WTC11 (cell line): Measurements from ENCODE around the gene CAPZB. TPM values are rescaled to one million over a fixed set of nuclear protein-coding genes. Genes with fewer than 3 reads are reported as not detected.

ENCODE experiments used
- ATAC-seq: fragments of 200-7000 bp; cut with Tn5 transposase; 2 replicates; pipeline ENCODE4 v1.10.0; 2021; ENCODE audit warnings: mild to moderate bottlenecking, moderate library complexity
- CTCF ChIA-PET: fragments of 300-600 bp; sonication (Branson Sonifier 250); formaldehyde crosslinking; loops from one replicate; lab custom pipeline; 2021; ENCODE audit warnings: antibody characterized with exemption; lab: Charles Lee
- POLR2A ChIA-PET: fragments of 350-600 bp; sonication (Branson Sonifier 250); formaldehyde crosslinking; loops from one replicate; lab custom pipeline; 2021; ENCODE audit warnings: antibody characterized with exemption; lab: Charles Lee
- DNase-seq: peaks from one replicate; pipeline ENCODE4 v3.0.0; 2021; ENCODE audit warnings: low spot score
- H3K27ac Mint-ChIP-seq: 2 replicates; pipeline ENCODE4 v1.8.0; 2021; ENCODE audit warnings: mixed read lengths
- H3K27me3 Mint-ChIP-seq: 2 replicates; pipeline ENCODE4 v1.8.0; 2021; ENCODE audit warnings: low read depth, mild to moderate bottlenecking, moderate library complexity, mixed read lengths
- H3K36me3 Mint-ChIP-seq: 2 replicates; pipeline ENCODE4 v1.8.0; 2021; ENCODE audit warnings: mixed read lengths
- H3K4me1 Mint-ChIP-seq: 2 replicates; pipeline ENCODE4 v1.8.0; 2022; ENCODE audit warnings: mixed read lengths
- H3K4me3 Mint-ChIP-seq: 2 replicates; pipeline ENCODE4 v1.8.0; 2021; ENCODE audit warnings: mild to moderate bottlenecking, moderate library complexity, mixed read lengths
- H3K9me3 Mint-ChIP-seq: 2 replicates; pipeline ENCODE4 v1.8.0; 2021; ENCODE audit warnings: mixed read lengths
- CDX4 ChIP-seq: fragments of 250-450 bp; sonication (Bioruptor Pico); IDR thresholded peaks from 2 replicates; pipeline ENCODE4 v1.9.0; 2021; ENCODE audit warnings: moderate library complexity, mild to moderate bottlenecking, inconsistent platforms, borderline replicate concordance
- ETV6 ChIP-seq: sonication (generic); formaldehyde crosslinking; IDR thresholded peaks from 2 replicates; pipeline ENCODE4 v1.8.1; 2022; ENCODE audit warnings: mild to moderate bottlenecking, missing genetic modification reagents
- FOXK1 ChIP-seq: sonication (generic); formaldehyde crosslinking; IDR thresholded peaks from 2 replicates; pipeline ENCODE4 v1.8.0; 2022; ENCODE audit warnings: mild to moderate bottlenecking, moderate library complexity, missing genetic modification reagents
- GABPB1 ChIP-seq: sonication (generic); formaldehyde crosslinking; IDR thresholded peaks from 2 replicates; pipeline ENCODE4 v1.8.1; 2023; ENCODE audit warnings: mild to moderate bottlenecking, missing genetic modification reagents
- GTF2I ChIP-seq: fragments of 250-450 bp; sonication (Bioruptor Pico); conservative IDR thresholded peaks from 2 replicates; pipeline ENCODE4 v1.4.0; 2021; ENCODE audit warnings: mild to moderate bottlenecking
- MAX ChIP-seq: sonication (generic); formaldehyde crosslinking; IDR thresholded peaks from 2 replicates; pipeline ENCODE4 v1.8.0; 2022; ENCODE audit warnings: mild to moderate bottlenecking, missing genetic modification reagents
- MXD4 ChIP-seq: fragments of 250-450 bp; sonication (Bioruptor Pico); IDR thresholded peaks from 2 replicates; pipeline ENCODE4 v1.8.0; 2021; ENCODE audit warnings: mild to moderate bottlenecking, moderate library complexity, borderline replicate concordance
- SMAD3 ChIP-seq: sonication (generic); formaldehyde crosslinking; IDR thresholded peaks from 2 replicates; pipeline ENCODE4 v1.8.0; 2022; ENCODE audit warnings: missing genetic modification reagents, mild to moderate bottlenecking, borderline replicate concordance
- SP1 ChIP-seq: sonication (generic); formaldehyde crosslinking; conservative IDR thresholded peaks from 2 replicates; pipeline ENCODE4 v1.8.1; 2022; ENCODE audit warnings: missing genetic modification reagents
- STAT6 ChIP-seq: sonication (generic); formaldehyde crosslinking; conservative IDR thresholded peaks from 2 replicates; pipeline ENCODE4 v1.8.1; 2023; ENCODE audit warnings: mild to moderate bottlenecking, low read depth, missing genetic modification reagents, moderate library complexity
- TP53 ChIP-seq: sonication (generic); formaldehyde crosslinking; IDR thresholded peaks from 2 replicates; pipeline ENCODE4 v1.8.1; 2023; ENCODE audit warnings: mild to moderate bottlenecking, missing genetic modification reagents
- ZBTB43 ChIP-seq: sonication (generic); formaldehyde crosslinking; IDR thresholded peaks from 2 replicates; pipeline ENCODE4 v1.8.1; 2023; ENCODE audit warnings: mild to moderate bottlenecking, missing genetic modification reagents
- ZNF423 ChIP-seq: fragments of 250-450 bp; sonication (Bioruptor Pico); IDR thresholded peaks from 2 replicates; pipeline ENCODE4 v2.1.2; 2022; ENCODE audit warnings: mild to moderate bottlenecking, moderate library complexity
- total RNA-seq: library from RNA; stranded (reverse); gene quantifications from 3 replicates; pipeline ENCODE4 v1.2.3, GENCODE V29; 2021
- TF ChIP-seq, protein P1 (sequence below): sonication (generic); formaldehyde crosslinking; IDR thresholded peaks from 2 replicates; pipeline ENCODE4 v1.8.1; 2023; ENCODE audit warnings: mild to moderate bottlenecking, moderate library complexity, missing genetic modification reagents
- TF ChIP-seq, protein P2 (sequence below): fragments of 250-450 bp; sonication (Bioruptor Pico); IDR thresholded peaks from 2 replicates; pipeline ENCODE4 v1.9.0; 2021; ENCODE audit warnings: mild to moderate bottlenecking
- TF ChIP-seq, protein P3 (sequence below): sonication (generic); formaldehyde crosslinking; IDR thresholded peaks from 2 replicates; pipeline ENCODE4 v1.8.1; 2022; ENCODE audit warnings: mild to moderate bottlenecking, missing genetic modification reagents, moderate library complexity, borderline replicate concordance
- TF ChIP-seq, protein P4 (sequence below): fragments of 200-600 bp; IDR thresholded peaks from 2 replicates; pipeline ENCODE4 v1.8.0; 2022; ENCODE audit warnings: antibody characterized with exemption

The CAPZB gene
- total RNA-seq, 1 experiment from 2014 or later = 348 TPM

- TF ChIP-seq, protein P1, sequence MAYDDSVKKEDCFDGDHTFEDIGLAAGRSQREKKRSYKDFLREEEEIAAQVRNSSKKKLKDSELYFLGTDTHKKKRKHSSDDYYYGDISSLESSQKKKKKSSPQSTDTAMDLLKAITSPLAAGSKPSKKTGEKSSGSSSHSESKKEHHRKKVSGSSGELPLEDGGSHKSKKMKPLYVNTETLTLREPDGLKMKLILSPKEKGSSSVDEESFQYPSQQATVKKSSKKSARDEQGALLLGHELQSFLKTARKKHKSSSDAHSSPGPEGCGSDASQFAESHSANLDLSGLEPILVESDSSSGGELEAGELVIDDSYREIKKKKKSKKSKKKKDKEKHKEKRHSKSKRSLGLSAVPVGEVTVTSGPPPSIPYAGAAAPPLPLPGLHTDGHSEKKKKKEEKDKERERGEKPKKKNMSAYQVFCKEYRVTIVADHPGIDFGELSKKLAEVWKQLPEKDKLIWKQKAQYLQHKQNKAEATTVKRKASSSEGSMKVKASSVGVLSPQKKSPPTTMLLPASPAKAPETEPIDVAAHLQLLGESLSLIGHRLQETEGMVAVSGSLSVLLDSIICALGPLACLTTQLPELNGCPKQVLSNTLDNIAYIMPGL = no peak
- TF ChIP-seq ZBTB43 (CRISPR knock-in tag) = no peak
- TF ChIP-seq, protein P2, sequence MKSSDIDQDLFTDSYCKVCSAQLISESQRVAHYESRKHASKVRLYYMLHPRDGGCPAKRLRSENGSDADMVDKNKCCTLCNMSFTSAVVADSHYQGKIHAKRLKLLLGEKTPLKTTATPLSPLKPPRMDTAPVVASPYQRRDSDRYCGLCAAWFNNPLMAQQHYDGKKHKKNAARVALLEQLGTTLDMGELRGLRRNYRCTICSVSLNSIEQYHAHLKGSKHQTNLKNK = no peak
- no peak for TF ChIP-seq MXD4
- TF ChIP-seq FOXK1 = no peak
- TF ChIP-seq SMAD3 (CRISPR knock-in tag) = no peak
- TF ChIP-seq MAX = no peak
- no peak for TF ChIP-seq GABPB1 (CRISPR knock-in tag)
- TF ChIP-seq ETV6 (CRISPR knock-in tag) = no peak
- TF ChIP-seq CDX4 (CRISPR knock-in tag) = no peak
- TF ChIP-seq, protein P3, sequence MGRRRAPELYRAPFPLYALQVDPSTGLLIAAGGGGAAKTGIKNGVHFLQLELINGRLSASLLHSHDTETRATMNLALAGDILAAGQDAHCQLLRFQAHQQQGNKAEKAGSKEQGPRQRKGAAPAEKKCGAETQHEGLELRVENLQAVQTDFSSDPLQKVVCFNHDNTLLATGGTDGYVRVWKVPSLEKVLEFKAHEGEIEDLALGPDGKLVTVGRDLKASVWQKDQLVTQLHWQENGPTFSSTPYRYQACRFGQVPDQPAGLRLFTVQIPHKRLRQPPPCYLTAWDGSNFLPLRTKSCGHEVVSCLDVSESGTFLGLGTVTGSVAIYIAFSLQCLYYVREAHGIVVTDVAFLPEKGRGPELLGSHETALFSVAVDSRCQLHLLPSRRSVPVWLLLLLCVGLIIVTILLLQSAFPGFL = no peak
- TF ChIP-seq TP53 (CRISPR knock-in tag) = no peak
- no peak for TF ChIP-seq STAT6
- TF ChIP-seq, protein P4, sequence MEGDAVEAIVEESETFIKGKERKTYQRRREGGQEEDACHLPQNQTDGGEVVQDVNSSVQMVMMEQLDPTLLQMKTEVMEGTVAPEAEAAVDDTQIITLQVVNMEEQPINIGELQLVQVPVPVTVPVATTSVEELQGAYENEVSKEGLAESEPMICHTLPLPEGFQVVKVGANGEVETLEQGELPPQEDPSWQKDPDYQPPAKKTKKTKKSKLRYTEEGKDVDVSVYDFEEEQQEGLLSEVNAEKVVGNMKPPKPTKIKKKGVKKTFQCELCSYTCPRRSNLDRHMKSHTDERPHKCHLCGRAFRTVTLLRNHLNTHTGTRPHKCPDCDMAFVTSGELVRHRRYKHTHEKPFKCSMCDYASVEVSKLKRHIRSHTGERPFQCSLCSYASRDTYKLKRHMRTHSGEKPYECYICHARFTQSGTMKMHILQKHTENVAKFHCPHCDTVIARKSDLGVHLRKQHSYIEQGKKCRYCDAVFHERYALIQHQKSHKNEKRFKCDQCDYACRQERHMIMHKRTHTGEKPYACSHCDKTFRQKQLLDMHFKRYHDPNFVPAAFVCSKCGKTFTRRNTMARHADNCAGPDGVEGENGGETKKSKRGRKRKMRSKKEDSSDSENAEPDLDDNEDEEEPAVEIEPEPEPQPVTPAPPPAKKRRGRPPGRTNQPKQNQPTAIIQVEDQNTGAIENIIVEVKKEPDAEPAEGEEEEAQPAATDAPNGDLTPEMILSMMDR = no peak
- TF ChIP-seq, all 79 proteins: peak for 0
- Mint-ChIP-seq H3K9me3 (no peaks in the 10 kb centered on the region), H3K4me3 (no peak overlapping the region), H3K27ac (no peak overlapping the region; the same call in 1 of the 2 replicates), H3K36me3 (peaks cover 36% of the 10 kb centered on the region), H3K4me1 (no peaks in the 10 kb centered on the region), H3K27me3 (no peaks in the 10 kb centered on the region)
- ChIA-PET CTCF (interaction anchor here (1.3 to 2.7 kb wide), 2 partner anchors 22 to 198 kb away, joined by 5 to 9 read pairs; no protein-coding TSS in a partner anchor), POLR2A (no interaction called here)
- DNase-seq (no peak), ATAC-seq (no peak)
Measured at GRCh38 chr1:19384113-19384512, 101.2 kb downstream of the CAPZB start.

DNA sequence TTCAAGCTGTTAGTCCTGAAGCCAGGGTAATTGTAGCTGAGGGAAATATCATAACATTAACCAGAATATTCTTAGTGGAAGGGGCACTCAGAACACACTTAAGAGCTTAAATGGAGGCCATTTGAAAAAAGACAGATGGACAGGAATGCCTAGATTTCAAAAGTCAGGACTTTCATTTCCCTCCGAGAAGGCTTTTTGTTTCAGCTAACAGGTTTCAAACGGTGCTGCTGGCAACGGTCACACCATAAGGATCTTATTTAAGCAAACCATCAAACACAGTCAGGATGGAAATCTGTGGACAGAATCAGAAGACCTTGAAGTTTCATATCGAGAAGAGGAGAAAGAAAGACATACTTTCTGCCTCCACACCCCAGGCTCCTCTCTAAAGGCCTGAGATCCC lies 103.1 kb downstream of the CAPZB start:
- CTCF ChIA-PET = interaction anchor here (1.2 to 2.1 kb wide), 2 partner anchors 8 to 9 kb away, joined by 3 to 14 read pairs; no protein-coding TSS in a partner anchor
- TF ChIP-seq SP1 (CRISPR knock-in tag) (no peak), GTF2I (no peak), ETV6 (CRISPR knock-in tag) (no peak), ZNF423 (CRISPR knock-in tag) (no peak), ZBTB43 (CRISPR knock-in tag) (no peak)
- TF ChIP-seq, protein P1 = no peak
- Mint-ChIP-seq H3K27ac (no peak overlapping the region), H3K4me1 (no peaks in the 10 kb centered on the region), H3K36me3 (peaks cover 47% of the 10 kb centered on the region), H3K27me3 (no peaks in the 10 kb centered on the region), H3K4me3 (no peak overlapping the region), H3K9me3 (no peaks in the 10 kb centered on the region)
- POLR2A ChIA-PET = no interaction called here
- DNase-seq (no peak), ATAC-seq (no peak)
